HG03196 (cell line): ENCODE data around the gene MGME1.

Experiments used
- ATAC-seq: cut with Tn5 transposase; IDR thresholded peaks from one replicate; pipeline ENCODE4 v1.9.1; 2021; ENCODE audit not compliant: unreplicated experiment

The MGME1 gene, protein sequence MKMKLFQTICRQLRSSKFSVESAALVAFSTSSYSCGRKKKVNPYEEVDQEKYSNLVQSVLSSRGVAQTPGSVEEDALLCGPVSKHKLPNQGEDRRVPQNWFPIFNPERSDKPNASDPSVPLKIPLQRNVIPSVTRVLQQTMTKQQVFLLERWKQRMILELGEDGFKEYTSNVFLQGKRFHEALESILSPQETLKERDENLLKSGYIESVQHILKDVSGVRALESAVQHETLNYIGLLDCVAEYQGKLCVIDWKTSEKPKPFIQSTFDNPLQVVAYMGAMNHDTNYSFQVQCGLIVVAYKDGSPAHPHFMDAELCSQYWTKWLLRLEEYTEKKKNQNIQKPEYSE

DNA sequence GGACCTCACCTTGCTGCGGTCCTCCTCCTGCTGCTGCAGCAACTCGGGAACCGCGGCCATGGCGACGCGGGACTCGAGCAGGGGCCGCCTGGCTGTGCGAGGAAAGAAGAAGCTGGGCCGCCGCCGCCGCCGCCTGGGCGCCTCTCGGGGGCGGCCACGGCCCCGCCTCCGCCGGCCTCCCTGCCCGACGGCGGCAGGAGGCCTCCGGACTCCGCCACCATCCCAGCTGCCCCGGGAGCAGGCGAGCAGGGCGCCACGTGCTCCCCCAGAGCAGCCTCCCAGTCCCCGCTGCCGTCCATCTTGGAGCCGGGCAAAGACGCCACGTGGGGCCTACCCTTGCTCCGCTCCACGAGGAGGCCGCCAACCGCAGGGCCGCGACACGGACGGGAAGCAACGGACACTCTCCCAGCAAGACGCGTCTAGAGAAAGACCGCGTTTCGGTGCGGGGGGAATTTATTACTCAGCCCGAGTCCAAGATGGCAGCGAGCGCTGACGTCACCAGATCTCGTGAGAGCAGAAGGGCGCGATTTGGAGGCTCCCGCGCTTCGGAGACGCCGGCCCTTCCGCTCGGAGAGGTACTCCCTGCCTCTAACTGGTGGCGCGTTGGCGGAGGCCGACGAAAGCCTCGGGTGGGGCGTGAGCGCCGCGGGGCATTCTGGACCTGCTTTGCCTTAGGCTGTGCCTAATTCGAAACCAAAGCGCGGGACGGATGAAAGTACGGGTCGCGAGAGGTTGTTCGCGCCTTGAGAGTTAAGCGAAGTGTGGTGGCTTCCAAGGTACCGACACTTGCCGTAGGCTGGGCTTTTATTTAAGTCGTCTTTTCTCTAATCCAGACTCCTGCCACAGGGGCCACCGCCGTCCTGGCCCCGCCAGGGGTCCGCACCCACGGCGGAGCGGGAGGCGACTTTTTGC, at the start of gene MGME1, which contains the start of gene SNX5:
Gene MGME1, plus strand, starts transcription at position 653 of the 912 bp plus-strand sequence. CDS start 842 bp downstream, outside the sequence.
Gene SNX5, minus strand, starts transcription at position 429 of the 912 bp plus-strand sequence. Its CDS starts 369 bp downstream, at position 60.
- peak; percentile 81 for ATAC-seq

- no peak for ATAC-seq
Observed at GRCh38 chr20:17919149-17919548, 49.7 kb upstream of the MGME1 start.

GRCh38 chr20:17921774-17922173, 47.0 kb upstream of the MGME1 start:
- no peak for ATAC-seq

DNA sequence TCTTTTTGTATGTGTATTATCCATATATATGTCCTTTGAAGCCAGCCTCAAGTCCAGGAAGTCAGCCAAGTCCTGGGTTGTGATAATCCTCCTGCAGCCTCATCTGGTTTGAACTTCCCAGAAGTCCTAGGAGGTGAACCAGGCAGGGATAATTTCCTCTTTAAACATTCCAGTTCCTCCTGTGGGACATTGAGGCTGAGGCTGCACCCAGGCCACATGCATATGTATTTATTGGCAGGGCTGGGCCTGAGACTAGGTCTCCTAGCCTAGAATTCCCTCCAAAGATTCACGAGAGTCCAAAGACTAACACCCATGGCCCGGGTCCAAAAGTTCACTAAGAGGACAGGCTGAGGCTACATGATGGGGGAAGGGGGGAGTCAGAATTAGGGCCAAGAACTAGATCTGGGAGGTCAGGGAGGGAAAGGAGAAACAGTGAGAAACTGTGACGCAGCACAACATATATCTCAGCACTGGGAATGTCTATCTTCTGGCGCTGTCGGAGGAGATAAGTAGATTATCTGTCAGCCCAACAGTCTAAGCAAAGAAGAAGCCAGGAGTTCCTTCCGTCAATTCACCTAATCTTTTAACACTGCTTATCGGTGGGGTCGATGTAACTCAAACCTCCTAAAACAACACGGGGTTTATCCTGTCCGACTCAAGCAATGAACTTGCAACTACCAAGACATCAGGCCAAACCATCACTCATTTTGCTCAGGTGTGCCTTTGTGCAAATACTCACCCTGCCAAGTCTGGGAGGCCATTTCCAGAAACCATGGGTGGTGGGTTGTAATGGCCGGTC, 43.5 kb upstream of the MGME1 start:
- no peak for ATAC-seq

DNA sequence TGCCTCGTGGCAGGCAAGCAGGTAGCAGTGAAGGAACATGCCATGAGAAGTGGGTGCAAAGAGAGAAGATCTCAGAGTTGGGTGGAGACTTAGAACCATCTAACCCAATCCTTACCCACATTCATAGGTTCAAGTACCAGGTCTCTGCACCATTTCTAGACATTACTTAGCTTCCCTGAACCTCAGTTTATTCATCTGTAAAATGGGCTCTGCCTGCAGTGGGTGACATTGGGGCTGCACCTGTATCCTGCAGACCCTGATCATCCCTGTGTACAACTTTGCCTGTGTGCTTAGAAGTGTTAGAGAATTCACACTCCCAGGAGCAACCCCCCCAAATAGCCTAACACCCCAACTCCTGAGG, 42.9 kb upstream of the MGME1 start:
- no peak for ATAC-seq

DNA sequence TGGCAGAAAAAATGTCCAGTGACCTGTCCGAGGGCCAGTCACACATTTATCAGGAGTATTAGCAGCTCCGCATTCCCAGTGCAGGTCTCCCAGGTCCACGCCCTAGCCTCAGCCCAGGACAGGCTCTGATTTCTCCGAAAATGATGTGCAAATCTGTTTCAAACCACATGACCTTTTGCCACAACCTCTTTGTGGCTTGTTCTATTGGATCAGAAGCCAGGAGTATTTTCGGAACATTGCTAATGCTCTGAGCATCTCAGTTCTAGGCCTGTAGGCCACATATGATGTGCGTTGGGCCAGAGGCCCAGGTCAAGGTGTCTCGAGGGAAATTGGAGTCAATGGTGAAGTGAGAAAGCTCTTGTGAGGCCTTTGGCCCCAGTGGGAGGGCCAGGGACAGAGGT, 40.6 kb upstream of the MGME1 start:
- ATAC-seq = no peak

DNA sequence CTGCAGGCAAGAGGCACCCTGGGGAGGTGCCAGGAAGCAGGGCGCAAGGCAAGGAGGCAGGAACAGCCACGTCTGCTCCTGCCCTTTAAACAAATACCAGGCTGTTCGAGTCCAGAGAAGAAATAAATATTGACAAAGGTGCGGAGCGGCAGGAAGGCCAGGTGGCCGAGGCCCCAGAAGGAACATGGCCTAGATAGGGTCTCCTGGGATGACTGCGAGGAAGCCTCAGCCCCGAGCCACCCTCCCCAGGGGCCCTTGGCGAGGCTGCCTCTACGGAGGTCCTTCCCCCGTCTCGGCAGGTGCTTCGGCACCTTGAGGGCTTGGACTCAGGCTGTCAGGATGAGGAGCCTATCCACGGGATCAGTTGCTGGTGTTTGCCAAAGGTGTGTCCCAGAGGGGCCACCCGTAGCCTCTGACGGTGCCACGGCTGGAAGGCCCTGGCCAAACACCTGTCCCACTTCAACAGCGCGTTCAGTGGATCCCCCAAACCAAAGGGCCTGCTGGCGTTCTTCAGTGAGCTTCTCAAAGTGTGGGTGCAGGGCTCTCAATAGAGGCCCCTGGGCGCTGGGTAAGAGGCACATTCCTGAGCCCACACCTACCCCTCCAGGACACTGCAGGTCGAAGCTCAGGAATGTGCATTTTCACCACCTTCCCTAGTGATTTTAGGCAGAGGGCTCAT, 40.0 kb upstream of the MGME1 start:
- ATAC-seq = no peak

GRCh38 chr20:17931513-17931912, 37.3 kb upstream of the MGME1 start:
- ATAC-seq = no peak

GRCh38 chr20:17932396-17932795, 36.4 kb upstream of the MGME1 start:
- ATAC-seq = no peak

DNA sequence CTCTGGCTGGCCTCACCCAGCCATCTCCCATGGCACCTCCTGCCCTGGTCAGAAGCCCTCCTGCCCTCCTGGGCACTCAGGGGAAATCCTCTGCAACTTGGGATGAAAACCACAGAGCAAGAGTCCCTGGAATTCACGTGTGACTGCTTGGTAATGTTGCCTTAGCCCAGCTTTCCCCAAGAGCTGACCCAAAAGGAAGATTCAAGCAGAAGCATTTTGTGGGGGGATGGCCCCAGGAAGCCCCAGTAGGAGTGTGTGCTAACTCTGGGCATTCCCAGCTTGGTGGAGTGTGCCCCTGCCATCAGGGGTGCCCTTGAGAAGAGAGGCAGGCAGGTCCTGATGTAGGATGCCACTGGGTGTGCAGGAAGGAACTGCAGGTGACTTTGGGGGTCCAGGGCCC, 35.7 kb upstream of the MGME1 start:
- no peak for ATAC-seq

GRCh38 chr20:17933711-17934110, 35.1 kb upstream of the MGME1 start:
- no peak for ATAC-seq

- ATAC-seq = no peak
Observed at GRCh38 chr20:17934141-17934862, 34.5 kb upstream of the MGME1 start.

- no peak for ATAC-seq
Observed at GRCh38 chr20:17935186-17935585, 33.6 kb upstream of the MGME1 start.

DNA sequence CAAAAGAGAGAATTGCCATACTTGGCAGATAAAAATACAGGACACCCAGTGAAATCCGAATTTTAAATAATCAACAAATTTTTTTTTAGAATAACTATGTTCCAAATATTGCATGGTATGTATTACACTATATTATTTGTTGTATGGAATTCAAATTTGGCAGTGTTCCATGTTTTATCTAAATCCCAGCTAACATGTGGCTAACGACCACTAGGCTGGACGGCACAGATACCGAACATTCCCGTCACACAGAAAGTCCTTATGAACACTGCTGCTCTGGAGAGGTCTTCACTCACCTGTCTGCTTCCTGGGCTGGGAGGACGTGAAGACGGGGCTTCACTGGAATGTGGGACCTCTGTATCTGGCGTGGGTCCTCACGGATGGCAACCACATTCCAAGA, 33.1 kb upstream of the MGME1 start:
- no peak for ATAC-seq

DNA sequence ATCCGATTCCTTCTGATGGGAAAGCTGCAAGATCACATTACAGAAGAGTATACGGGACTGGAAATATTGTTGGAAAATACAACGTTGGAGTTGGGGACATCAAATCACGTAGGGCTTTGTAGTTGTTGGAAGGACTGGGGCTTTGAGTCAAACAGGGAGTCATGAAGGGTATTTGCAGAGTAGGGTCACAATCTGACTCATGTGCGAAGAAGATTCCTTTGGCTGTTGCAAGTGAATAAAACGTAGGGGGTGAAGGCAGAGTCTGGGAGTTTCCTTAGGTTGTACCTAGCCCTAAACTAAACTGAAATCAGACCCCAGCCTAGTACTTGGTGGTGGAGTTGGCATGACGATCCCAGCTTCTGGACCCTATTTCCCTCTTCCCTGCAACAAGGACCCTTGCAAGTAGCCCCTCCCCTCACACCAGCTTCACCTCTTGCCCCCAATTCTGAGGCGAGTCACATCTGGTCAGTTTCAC, 32.5 kb upstream of the MGME1 start:
- no peak for ATAC-seq

GRCh38 chr20:17936761-17937732, 31.8 kb upstream of the MGME1 start:
- ATAC-seq = no peak

DNA sequence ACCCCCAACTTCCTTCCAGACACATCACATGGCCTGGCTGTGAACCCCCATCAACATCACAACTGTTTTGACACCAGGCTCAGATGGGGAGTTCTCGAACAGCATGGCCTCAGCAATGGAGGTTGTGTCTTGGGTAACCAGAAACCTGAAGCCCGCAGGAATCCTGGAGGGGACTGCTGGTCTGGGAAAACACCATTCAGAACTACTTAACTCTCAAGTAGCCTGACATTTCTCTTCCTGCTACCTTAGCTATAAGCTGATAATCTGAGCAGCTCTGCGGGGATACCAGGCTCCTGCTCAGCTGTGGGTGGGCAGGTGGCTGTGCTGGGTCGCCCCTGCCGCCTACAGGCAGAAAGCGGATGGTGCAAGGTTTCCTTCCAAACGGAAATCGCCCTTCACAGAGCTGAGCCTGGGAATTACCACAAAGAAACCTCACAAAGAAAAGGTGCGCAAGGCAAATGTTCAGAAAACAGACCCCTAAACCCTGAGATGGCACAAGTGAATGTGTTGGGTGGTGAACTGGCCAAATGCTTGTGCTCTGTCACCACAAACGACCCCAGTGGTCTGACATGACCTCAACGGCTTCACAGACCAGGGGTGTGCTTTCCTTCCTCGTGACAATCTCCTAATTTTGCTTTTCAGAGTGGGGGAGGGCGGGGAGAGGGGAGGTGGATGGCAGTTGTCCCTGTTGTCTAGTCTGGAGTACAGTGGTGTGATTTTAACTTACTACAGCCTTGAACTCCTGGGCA, 29.8 kb upstream of the MGME1 start:
- peak; percentile 65 for ATAC-seq

GRCh38 chr20:17939622-17940223, 29.1 kb upstream of the MGME1 start:
- no peak for ATAC-seq
